AG09309 (cell line): ENCODE measurements around the gene TANGO6.

Experiments used
- DNase-seq: peaks from one replicate; pipeline ENCODE4 v3.0.0-alpha.2; 2010; ENCODE audit warnings: low read depth
- H3K4me3 ChIP-seq: 2 replicates; pipeline ENCODE4 v1.5.1; 2011; ENCODE audit warnings: mild to moderate bottlenecking, low read depth, low read length, moderate library complexity; ENCODE audit not compliant: control insufficient read depth
- TF ChIP-seq, protein P1 (sequence below): IDR thresholded peaks from 2 replicates; pipeline ENCODE4 v1.5.1; 2011; ENCODE audit warnings: mild to moderate bottlenecking, low read depth, low read length, inconsistent platforms; ENCODE audit not compliant: insufficient read depth, control insufficient read depth; ENCODE audit errors: missing control alignments

TANGO6 gene

DNA sequence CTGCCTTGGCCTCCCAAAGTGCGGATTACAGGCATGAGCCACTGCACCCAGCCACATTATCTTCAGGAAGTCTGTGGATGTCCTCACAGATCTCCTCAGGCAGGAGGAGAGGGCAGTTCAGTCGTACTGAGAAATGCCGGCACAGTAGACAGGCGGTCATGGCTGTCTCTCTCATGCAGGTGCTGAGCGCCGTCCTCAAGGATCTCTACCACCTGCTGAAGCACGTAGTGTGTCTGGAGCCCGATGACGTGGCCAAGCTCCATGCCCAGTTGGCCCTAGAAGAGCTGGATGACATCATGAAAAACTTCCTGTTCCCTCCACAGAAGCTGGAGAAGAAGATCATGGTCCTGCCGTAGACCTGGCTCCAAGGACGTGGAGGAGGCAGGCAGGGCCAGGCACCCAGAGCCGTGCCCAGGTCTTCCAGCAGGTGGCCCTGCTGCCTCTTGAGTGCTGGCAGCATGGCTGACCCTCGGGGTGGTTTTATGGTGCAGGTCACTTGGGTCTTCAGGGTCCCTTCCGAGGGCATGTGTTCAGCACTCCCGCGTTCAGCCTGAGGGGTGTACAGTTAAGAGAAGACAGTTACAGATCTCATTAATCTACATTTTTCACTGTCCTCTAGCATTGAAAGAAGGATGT is 240.1 kb downstream of the TANGO6 start:
- TF ChIP-seq, protein P1, sequence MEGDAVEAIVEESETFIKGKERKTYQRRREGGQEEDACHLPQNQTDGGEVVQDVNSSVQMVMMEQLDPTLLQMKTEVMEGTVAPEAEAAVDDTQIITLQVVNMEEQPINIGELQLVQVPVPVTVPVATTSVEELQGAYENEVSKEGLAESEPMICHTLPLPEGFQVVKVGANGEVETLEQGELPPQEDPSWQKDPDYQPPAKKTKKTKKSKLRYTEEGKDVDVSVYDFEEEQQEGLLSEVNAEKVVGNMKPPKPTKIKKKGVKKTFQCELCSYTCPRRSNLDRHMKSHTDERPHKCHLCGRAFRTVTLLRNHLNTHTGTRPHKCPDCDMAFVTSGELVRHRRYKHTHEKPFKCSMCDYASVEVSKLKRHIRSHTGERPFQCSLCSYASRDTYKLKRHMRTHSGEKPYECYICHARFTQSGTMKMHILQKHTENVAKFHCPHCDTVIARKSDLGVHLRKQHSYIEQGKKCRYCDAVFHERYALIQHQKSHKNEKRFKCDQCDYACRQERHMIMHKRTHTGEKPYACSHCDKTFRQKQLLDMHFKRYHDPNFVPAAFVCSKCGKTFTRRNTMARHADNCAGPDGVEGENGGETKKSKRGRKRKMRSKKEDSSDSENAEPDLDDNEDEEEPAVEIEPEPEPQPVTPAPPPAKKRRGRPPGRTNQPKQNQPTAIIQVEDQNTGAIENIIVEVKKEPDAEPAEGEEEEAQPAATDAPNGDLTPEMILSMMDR = peak; percentile 5
- no peak for DNase-seq
- no peak overlapping the region for H3K4me3 ChIP-seq

- TF ChIP-seq, protein P1 = no peak
- no peak overlapping the region for H3K4me3 ChIP-seq
- no peak for DNase-seq
These were observed 241.0 kb downstream of the TANGO6 start for GRCh38 chr16:69084289-69084688.

DNA sequence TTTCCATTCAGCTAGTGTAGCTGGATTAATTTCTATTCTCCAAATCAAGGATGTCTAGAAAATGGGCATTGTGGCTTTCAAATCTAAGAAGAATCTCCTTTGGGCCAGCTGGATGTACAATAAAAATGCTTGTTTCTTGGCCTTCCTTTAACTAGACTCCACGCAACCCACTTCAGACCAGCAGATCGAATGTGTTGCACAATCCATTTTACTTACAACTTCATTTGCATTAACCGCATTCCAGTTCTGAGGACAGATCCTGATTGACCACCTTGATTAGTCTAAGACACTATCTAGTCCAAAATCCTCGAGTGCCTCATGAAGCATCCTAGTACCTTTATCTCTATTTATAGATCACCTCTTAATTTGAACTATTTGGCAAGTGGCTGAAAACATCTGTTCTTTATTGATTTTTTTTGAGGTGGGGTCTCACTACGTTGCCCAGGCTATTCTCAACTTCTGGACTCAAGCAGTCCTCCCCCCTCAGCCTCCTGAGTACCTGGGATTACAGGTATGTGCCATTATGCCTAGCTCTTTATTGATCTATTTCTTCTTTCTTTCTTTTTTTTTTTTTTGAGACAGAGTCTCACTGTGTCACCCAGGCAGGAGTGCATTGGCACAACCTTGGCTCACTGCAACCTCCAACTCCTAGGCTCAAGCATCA is 241.8 kb downstream of the TANGO6 start:
- TF ChIP-seq, protein P1 = no peak
- H3K4me3 ChIP-seq = no peak overlapping the region
- DNase-seq = no peak

DNA sequence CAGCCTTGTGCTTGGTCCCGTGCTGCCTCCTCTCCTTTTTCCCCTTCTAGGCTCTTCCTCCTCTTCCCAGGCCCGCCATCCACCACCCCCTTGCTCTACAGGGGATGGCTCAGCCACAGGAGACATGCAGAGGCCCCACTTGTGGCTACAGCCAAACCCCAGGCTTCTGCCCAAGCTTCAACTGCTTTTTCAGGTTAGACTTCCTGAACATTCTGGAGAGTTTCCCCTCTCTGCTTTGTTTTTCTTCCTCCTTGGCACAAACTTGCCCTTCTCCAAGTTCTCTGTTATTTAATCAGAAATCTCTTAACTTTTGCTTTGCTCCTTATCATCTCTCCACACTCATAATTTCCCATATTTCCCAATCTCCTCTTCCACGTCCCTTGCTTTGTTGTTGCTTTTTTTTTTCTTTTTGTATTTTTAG is 243.8 kb downstream of the TANGO6 start:
- H3K4me3 ChIP-seq = no peak overlapping the region
- TF ChIP-seq, protein P1 = no peak
- DNase-seq = no peak

GRCh38 chr16:69088684-69089083 is 245.4 kb downstream of the TANGO6 start:
- TF ChIP-seq, protein P1 = no peak
- no peak for DNase-seq
- H3K4me3 ChIP-seq = no peak overlapping the region

GRCh38 chr16:69089091-69089910 is 246.0 kb downstream of the TANGO6 start:
- H3K4me3 ChIP-seq = no peak overlapping the region
- DNase-seq = no peak
- TF ChIP-seq, protein P1 = no peak
